ENCODE data around the gene LSMEM2. TPM values are rescaled to one million over a fixed set of nuclear protein-coding genes. Genes with fewer than 3 reads are reported as not detected.

The LSMEM2 gene
- total and polyA plus RNA-seq, 9 of the 15 experiments (the other 6 are each of a cell fraction or from before 2014, with no cell fraction given) = not detected

DNA sequence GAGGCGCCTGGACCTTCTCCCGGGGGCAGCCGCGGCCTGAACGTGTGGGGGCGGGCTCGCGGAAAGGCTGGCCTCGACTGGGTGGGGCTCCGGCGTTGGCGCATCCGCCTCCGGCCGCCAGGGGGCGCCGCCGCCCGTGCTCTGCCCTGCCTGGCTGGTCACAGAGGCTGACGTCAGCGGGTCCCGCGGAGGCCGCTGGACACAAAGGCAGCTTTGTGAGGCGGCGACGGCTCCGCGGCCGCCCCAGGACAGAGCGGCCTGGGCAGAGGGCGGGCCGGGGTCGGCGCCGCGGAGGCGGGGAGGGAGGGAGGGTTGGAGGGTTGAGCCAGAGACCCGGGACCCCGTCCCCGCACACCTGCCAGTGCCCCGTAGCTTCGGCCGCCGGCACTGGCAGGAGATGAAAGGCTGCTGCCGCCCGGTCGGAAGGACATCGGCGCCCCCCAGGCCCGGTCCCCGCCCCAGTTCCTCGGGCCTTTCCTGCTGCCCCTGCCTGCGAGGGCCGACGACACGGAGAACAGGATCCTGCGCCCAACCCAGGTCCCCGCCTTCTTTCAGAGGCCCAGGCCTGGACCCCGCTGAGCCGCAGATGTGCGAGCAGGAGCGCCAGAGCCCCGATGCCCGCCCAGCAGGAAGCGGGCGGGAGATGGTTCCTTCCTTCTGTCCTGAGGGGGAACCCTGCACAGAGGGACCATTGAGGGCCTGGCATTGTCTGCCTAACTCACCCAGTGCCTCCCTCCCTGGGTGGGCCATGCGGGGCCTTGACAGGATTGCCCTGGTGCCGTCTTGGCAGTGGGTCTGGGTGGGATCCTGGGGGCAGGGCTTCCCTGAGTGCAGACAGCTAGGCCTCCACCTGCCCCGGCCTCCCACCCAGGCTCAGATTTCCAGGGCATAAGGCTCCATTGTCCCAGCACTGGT is 18.6 kb upstream of the LSMEM2 start (continued):
- TF ChIP-seq, protein P1, sequence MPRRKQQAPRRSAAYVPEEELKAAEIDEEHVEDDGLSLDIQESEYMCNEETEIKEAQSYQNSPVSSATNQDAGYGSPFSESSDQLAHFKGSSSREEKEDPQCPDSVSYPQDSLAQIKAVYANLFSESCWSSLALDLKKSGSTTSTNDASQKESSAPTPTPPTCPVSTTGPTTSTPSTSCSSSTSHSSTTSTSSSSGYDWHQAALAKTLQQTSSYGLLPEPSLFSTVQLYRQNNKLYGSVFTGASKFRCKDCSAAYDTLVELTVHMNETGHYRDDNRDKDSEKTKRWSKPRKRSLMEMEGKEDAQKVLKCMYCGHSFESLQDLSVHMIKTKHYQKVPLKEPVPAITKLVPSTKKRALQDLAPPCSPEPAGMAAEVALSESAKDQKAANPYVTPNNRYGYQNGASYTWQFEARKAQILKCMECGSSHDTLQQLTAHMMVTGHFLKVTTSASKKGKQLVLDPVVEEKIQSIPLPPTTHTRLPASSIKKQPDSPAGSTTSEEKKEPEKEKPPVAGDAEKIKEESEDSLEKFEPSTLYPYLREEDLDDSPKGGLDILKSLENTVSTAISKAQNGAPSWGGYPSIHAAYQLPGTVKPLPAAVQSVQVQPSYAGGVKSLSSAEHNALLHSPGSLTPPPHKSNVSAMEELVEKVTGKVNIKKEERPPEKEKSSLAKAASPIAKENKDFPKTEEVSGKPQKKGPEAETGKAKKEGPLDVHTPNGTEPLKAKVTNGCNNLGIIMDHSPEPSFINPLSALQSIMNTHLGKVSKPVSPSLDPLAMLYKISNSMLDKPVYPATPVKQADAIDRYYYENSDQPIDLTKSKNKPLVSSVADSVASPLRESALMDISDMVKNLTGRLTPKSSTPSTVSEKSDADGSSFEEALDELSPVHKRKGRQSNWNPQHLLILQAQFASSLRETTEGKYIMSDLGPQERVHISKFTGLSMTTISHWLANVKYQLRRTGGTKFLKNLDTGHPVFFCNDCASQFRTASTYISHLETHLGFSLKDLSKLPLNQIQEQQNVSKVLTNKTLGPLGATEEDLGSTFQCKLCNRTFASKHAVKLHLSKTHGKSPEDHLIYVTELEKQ (CRISPR knock-in tag; IDR thresholded peaks at IDR 0.05) = no peak
- no peak for TF ChIP-seq ZSCAN32 (CRISPR knock-in tag; IDR thresholded peaks at IDR 0.05)
- TF ChIP-seq ZNF239 (CRISPR knock-in tag; IDR thresholded peaks at IDR 0.05) = no peak
- TF ChIP-seq NR3C1 (CRISPR knock-in tag; IDR thresholded peaks at IDR 0.05) = no peak
- TF ChIP-seq, protein P2, sequence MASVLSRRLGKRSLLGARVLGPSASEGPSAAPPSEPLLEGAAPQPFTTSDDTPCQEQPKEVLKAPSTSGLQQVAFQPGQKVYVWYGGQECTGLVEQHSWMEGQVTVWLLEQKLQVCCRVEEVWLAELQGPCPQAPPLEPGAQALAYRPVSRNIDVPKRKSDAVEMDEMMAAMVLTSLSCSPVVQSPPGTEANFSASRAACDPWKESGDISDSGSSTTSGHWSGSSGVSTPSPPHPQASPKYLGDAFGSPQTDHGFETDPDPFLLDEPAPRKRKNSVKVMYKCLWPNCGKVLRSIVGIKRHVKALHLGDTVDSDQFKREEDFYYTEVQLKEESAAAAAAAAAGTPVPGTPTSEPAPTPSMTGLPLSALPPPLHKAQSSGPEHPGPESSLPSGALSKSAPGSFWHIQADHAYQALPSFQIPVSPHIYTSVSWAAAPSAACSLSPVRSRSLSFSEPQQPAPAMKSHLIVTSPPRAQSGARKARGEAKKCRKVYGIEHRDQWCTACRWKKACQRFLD (CRISPR knock-in tag; IDR thresholded peaks at IDR 0.05) = no peak
- TF ChIP-seq ZNF561 (CRISPR knock-in tag; conservative IDR thresholded peaks at IDR 0.05) = no peak
- TF ChIP-seq, protein P3, sequence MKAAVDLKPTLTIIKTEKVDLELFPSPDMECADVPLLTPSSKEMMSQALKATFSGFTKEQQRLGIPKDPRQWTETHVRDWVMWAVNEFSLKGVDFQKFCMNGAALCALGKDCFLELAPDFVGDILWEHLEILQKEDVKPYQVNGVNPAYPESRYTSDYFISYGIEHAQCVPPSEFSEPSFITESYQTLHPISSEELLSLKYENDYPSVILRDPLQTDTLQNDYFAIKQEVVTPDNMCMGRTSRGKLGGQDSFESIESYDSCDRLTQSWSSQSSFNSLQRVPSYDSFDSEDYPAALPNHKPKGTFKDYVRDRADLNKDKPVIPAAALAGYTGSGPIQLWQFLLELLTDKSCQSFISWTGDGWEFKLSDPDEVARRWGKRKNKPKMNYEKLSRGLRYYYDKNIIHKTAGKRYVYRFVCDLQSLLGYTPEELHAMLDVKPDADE (conservative IDR thresholded peaks at IDR 0.05; ENCODE audit: control insufficient read depth, low read depth, low read length) = no peak
- TF ChIP-seq, protein P4, sequence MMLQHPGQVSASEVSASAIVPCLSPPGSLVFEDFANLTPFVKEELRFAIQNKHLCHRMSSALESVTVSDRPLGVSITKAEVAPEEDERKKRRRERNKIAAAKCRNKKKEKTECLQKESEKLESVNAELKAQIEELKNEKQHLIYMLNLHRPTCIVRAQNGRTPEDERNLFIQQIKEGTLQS (IDR thresholded peaks at IDR 0.05) = peak; percentile 81
- TF ChIP-seq, protein P4 (CRISPR knock-in tag; conservative IDR thresholded peaks at IDR 0.05) = no peak
- TF ChIP-seq SNRNP70 (optimal IDR thresholded peaks at IDR 0.05; ENCODE audit: low read depth, low read length) = no peak
- TF ChIP-seq ZNF431 (CRISPR knock-in tag; IDR thresholded peaks at IDR 0.05) = no peak
- no peak for TF ChIP-seq IRF2 (CRISPR knock-in tag; IDR thresholded peaks at IDR 0.05)
- no peak for TF ChIP-seq GATAD2B (IDR thresholded peaks at IDR 0.05; ENCODE audit: borderline replicate concordance)
- TF ChIP-seq, protein P5, sequence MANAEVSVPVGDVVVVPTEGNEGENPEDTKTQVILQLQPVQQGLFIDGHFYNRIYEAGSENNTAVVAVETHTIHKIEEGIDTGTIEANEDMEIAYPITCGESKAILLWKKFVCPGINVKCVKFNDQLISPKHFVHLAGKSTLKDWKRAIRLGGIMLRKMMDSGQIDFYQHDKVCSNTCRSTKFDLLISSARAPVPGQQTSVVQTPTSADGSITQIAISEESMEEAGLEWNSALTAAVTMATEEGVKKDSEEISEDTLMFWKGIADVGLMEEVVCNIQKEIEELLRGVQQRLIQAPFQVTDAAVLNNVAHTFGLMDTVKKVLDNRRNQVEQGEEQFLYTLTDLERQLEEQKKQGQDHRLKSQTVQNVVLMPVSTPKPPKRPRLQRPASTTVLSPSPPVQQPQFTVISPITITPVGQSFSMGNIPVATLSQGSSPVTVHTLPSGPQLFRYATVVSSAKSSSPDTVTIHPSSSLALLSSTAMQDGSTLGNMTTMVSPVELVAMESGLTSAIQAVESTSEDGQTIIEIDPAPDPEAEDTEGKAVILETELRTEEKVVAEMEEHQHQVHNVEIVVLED (CRISPR knock-in tag; IDR thresholded peaks at IDR 0.05) = 0 out of 2 replicates have a peak, but pooled peaks have one; percentile 27
- no peak for TF ChIP-seq BCOR (IDR thresholded peaks at IDR 0.05)
